HG03095 (cell line): ENCODE data around the gene ADAMTS14.

Experiments used
- ATAC-seq: cut with Tn5 transposase; IDR thresholded peaks from one replicate; pipeline ENCODE4 v1.9.1; 2021; ENCODE audit warnings: moderate library complexity; ENCODE audit not compliant: unreplicated experiment

The ADAMTS14 gene

GRCh38 chr10:70782086-70782745, 109.9 kb downstream of the ADAMTS14 start:
- ATAC-seq, result no peak

DNA sequence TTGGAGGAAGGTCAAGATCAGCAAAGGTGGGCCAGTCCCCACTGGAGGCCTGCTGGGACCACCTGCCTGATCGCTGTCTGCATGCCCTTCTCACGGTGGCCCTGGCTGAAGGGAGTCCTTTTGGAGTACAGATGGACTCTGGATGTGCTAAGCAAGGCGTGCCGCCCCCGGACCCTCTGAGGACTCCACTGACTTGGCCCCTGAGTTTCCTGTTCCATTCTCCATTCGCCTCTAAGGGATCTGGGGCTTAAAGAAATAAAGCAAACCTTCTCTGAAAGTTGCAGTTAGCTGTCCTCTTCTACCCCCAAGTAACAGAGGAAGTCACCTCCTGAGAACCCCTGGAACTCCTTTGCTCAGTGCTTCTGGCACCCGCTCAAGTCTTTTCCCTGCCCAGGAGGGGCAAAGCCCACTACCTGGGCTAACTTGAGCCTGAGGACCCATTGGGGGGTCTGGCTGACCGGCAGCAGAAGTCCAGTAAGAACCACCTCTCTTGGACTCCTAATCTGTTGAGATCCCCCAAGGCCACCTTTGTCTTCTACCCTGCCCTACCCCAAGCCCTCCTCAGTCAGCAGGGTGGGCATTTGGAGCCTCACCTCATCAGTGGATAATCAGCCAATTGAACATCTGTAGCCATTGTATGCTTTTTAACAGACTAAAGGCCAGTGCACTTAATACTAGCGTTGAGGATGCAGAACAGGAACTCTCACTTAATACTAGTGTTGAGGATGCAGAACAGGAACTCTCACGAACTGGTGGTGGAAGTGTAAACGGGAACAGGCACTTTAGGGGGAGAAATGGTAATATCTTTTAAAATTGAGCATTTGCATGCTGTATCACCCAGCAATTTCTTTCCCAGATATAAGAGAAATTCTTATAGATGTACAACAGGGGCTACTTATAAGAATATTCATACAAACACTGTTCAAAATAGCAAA, 110.7 kb downstream of the ADAMTS14 start:
- ATAC-seq, result no peak

GRCh38 chr10:70784016-70784415, 111.7 kb downstream of the ADAMTS14 start:
- no peak for ATAC-seq

- no peak for ATAC-seq
These were observed 112.2 kb downstream of the ADAMTS14 start for GRCh38 chr10:70784471-70784870.

GRCh38 chr10:70785190-70785589, 112.9 kb downstream of the ADAMTS14 start, which contains the start of gene TBATA:
TSS of gene TBATA (minus strand) at chr10:70785377. CDS start at chr10:70783379, 1,998 bp downstream.
- ATAC-seq, result no peak

GRCh38 chr10:70786799-70787415, 114.6 kb downstream of the ADAMTS14 start:
- no peak for ATAC-seq

GRCh38 chr10:70791386-70792039, 119.2 kb downstream of the ADAMTS14 start:
- no peak for ATAC-seq

DNA sequence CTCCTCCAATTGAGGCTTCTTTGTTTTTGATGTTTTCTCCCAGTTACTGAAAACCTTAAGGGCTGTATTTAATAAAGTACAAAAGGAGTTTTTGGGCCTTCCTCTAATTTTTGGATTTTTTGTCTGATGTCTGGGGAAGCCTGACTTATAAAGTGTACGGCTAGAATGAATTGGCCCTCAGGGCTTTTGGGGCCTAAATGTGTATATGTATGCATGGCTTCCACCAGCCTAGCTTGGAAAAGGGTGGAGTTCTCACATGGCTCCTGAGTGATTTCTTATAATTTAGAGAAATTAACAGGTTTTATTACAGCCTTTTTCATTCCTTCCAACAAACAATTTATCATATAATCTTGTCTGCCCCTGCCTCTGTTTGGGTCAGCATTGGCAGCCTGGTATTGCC, 123.3 kb downstream of the ADAMTS14 start:
- no peak for ATAC-seq

DNA sequence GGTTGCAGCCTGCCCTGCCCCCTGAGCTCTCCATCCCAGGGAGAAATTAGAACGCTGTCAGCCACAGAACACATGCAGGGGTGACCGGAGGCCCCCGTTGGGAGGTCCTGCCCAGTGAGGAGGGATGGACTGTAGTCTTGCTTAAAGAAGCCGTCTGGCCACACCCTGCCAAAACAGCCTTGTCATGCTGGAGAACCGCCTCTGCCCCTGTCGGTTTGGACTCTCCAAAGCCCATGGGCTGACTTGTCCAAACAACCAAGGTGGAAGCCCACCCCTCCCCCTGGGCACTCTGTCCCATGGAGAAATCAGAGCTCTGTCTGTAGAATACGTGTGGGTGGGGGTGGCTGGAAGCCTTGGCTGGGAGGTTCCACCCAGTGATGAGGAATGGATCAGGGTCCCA, 125.5 kb downstream of the ADAMTS14 start:
- no peak for ATAC-seq

GRCh38 chr10:70799124-70799523, 126.8 kb downstream of the ADAMTS14 start:
- no peak for ATAC-seq

GRCh38 chr10:70801854-70802253, 129.5 kb downstream of the ADAMTS14 start:
- no peak for ATAC-seq

GRCh38 chr10:70803775-70804420, 131.6 kb downstream of the ADAMTS14 start:
- no peak for ATAC-seq

DNA sequence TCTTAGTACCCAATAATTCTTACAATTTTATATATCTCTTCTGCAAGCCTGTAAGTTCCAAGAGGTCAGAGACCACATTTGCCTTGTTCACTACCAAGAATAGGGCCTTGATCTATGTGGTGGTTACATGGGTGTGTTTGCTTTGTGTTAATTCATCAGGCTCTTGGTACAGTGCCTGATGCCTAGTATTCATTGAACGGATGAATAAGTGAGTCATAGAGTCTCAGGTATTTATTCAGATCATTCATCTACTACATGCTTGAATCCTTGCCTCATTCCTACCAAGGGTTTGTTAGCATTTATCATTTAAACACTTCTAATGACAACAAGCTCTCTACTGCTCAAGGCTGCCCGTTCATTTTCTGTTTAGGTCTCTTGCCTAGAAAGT, 132.1 kb downstream of the ADAMTS14 start:
- no peak for ATAC-seq

DNA sequence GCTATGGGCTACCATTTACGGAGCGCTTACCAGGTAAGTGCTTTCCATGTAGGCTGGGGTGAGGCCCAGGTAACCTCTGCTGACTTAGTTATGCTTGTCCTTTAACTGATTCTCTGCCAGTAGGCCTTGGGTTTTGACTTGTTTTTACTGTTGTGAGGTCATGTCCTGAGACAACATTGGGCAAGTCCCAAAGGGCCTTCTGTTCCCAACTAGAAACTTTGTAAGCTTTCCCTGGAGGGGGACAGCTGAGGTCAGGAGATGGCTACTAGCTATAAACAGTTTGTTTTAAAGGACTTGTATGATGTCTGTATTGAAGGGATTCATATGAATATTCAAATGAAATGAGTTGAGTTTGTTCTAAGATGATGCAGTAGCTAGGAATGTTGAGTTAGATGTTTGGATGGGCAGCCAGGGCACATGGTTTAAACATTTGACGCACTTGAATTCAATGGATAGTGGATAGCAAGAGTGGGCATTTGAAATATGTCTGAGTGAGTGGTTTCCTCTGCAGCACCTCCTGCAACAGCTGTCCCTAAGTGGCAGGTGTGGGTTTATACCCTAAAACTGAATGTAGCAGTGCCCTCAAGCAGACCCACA, 133.4 kb downstream of the ADAMTS14 start:
- no peak for ATAC-seq

- ATAC-seq, result no peak
These were observed 134.5 kb downstream of the ADAMTS14 start for GRCh38 chr10:70806841-70807240.

GRCh38 chr10:70807556-70807955, 135.2 kb downstream of the ADAMTS14 start:
- no peak for ATAC-seq

GRCh38 chr10:70809011-70809611, 136.8 kb downstream of the ADAMTS14 start:
- no peak for ATAC-seq

GRCh38 chr10:70809726-70810125, 137.4 kb downstream of the ADAMTS14 start:
- no peak for ATAC-seq

- no peak for ATAC-seq
These were observed 138.7 kb downstream of the ADAMTS14 start for GRCh38 chr10:70810967-70811366.

DNA sequence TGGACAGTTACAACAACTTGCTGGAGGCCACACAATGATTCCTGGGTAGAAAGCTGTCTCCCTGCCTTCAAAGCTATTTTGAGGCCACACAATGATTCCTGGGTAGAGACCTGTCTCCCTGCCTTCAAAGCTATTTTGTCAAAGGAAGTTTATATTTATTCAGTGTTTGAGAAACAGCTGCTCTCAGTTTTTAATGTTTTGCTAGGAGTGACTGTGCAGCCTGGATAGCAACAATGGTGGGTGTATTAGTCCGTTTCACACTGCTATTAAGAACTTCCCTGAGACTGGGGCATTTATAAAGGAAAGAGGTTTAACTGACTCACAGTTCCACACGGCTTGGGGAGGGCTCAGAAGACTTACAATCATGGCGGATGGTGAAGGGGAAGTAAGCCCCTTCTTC, 139.6 kb downstream of the ADAMTS14 start:
- ATAC-seq, result no peak
